GM12874 (cell line): ENCODE data around the gene GTSE1.

Experiments used
- CTCF ChIP-seq: IDR thresholded peaks from 2 replicates; pipeline ENCODE4 v1.5.1; 2011; ENCODE audit warnings: low read depth, mild to moderate bottlenecking, control low read depth, low read length, moderate library complexity; ENCODE audit not compliant: insufficient read depth

The GTSE1 gene

GRCh38 chr22:46292732-46293131, 3.9 kb upstream of the GTSE1 start:
- no peak for TF ChIP-seq CTCF

- TF ChIP-seq CTCF: no peak
Measured at GRCh38 chr22:46293577-46294260, 3.0 kb upstream of the GTSE1 start.

- no peak for TF ChIP-seq CTCF
Measured at GRCh38 chr22:46294784-46295183, 1.9 kb upstream of the GTSE1 start.

- TF ChIP-seq CTCF: no peak
Measured at GRCh38 chr22:46295277-46295971, 1.2 kb upstream of the GTSE1 start.

GRCh38 chr22:46297151-46297812, 612 bp downstream of the GTSE1 start:
- TF ChIP-seq CTCF: no peak

- TF ChIP-seq CTCF: no peak
Measured at GRCh38 chr22:46299101-46299500, 2.4 kb downstream of the GTSE1 start.

GRCh38 chr22:46300491-46300890, 3.8 kb downstream of the GTSE1 start:
- TF ChIP-seq CTCF: no peak
